ENCODE measurements around the gene KIF23. TPM values are rescaled to one million over a fixed set of nuclear protein-coding genes. Genes with fewer than 3 reads are reported as not detected.
A peak's percentile ranks its signal among the peaks of the same experiment; 100 is the strongest.

The KIF23 gene
- polyA plus RNA-seq, 1 of the 3 experiments (the other 2 are of a cell fraction): 25.8 TPM

DNA sequence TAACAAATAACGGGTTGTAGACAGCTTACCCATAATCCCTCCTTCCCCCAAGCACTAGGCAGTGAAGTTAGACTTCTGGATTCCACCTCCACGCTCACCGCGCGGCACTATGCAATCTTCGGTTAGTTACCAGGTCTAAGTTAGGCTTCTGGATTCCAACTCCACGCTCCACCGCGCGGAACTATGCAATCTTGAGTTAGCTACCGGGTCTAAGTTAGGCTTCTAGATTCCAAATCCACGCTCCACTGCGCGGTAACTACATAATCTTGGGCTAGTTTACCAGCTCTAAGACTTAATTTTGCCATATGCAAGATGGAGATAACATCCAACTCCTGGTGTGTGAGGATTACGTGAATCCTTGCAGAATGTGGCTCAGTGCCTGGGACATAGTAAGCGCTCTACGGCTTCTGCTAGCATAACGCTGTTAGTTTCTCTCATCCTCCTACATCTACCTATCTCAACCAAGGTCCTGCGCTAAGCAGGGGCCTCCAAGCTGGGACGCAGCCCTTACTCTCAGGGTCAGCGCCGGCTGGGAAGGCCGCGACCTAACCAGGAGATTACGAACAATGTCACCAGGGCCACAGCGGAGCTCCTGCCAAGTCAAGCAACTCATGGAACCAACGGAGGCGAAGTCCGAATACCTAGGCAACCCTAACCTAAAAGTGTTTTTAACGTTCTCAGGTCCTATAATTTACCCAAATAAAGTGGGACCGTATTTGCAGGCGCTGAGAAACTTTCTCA lies 38.0 kb downstream of the KIF23 start:
- Histone ChIP-seq H3K36me3 (replicated peaks in 1 of 2; ENCODE audit: control insufficient read depth in 1 of 2, insufficient read depth in 2 of 2, low read length in 1 of 2) (peaks cover 41 to 45% of the 10 kb centered on the region in 2 experiments), H4K20me1 (ENCODE audit: insufficient read depth) (peaks cover 42% of the 10 kb centered on the region), H3K9me3 (no peaks in the 10 kb centered on the region), H3K4me3 (ENCODE audit: low read depth in 2 of 2, low read length in 1 of 2) (peak overlapping the region; percentile 88 to 91), H3K4me1 (ENCODE audit: control insufficient read depth in 1 of 2, insufficient read depth in 2 of 2, low read depth in 1 of 2, low read length in 1 of 2) (peaks cover 10 to 16% of the 10 kb centered on the region in 2 experiments; a peak in 3 of 4 replicates), H3K79me2 (ENCODE audit: insufficient read depth) (peaks cover 43% of the 10 kb centered on the region), H3F3A (replicated peaks; ENCODE audit: insufficient read depth) (peaks cover 54% of the 10 kb centered on the region), H3K4me2 (peak overlapping the region; percentile 79), H3K9me2 (no peaks in the 10 kb centered on the region), H3K27me3 (ENCODE audit: insufficient read depth) (no peaks in the 10 kb centered on the region), H2AFZ (ENCODE audit: low read depth) (peak overlapping the region; percentile 89), H3K27ac (ENCODE audit: low read depth in 2 of 2, low read length in 1 of 2) (peak overlapping the region; percentile 94 to 95), H3K9ac (peak overlapping the region; percentile 96)
- ChIA-PET POLR2A (interaction anchor here (0.6 to 3.2 kb wide), 12 partner anchors 10 to 1176 kb away, joined by 3 to 53 read pairs (median 3); partner anchors contain the start of gene KIF23), CTCF (interaction anchor here (0.6 to 4.1 kb wide), 6 partner anchors 10 to 393 kb away, joined by 3 to 31 read pairs (median 8); no protein-coding TSS in a partner anchor)
- DNase-seq: peak; percentile 30
- TF ChIP-seq SIN3A (IDR thresholded peaks at IDR 0.05; ENCODE audit: borderline replicate concordance, low read depth, low read length) (0 out of 2 replicates have a peak, but pooled peaks have one; percentile 23), TAF1 (IDR thresholded peaks at IDR 0.05; ENCODE audit: borderline replicate concordance, low read depth, low read length) (no peak), TCF12 (IDR thresholded peaks at IDR 0.05) (no peak), EZH2phosphoT487 (IDR thresholded peaks at IDR 0.05; ENCODE audit: borderline replicate concordance, low read depth) (no peak), GATA2 (CRISPR knock-in tag; IDR thresholded peaks at IDR 0.05) (peak; percentile 51; the same call in 1 of the 2 replicates), MXI1 (IDR thresholded peaks at IDR 0.05; ENCODE audit: low read depth, low read length) (no peak), NFIC (IDR thresholded peaks at IDR 0.05; ENCODE audit: borderline replicate concordance) (no peak)
- TF ChIP-seq, protein P1, sequence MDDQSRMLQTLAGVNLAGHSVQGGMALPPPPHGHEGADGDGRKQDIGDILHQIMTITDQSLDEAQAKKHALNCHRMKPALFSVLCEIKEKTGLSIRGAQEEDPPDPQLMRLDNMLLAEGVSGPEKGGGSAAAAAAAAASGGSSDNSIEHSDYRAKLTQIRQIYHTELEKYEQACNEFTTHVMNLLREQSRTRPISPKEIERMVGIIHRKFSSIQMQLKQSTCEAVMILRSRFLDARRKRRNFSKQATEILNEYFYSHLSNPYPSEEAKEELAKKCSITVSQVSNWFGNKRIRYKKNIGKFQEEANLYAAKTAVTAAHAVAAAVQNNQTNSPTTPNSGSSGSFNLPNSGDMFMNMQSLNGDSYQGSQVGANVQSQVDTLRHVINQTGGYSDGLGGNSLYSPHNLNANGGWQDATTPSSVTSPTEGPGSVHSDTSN (IDR thresholded peaks at IDR 0.05): no peak
- 14% methylated on average over 32 of the region's 32 CpGs for WGBS (ENCODE audit: low lambda C conversion rate)

DNA sequence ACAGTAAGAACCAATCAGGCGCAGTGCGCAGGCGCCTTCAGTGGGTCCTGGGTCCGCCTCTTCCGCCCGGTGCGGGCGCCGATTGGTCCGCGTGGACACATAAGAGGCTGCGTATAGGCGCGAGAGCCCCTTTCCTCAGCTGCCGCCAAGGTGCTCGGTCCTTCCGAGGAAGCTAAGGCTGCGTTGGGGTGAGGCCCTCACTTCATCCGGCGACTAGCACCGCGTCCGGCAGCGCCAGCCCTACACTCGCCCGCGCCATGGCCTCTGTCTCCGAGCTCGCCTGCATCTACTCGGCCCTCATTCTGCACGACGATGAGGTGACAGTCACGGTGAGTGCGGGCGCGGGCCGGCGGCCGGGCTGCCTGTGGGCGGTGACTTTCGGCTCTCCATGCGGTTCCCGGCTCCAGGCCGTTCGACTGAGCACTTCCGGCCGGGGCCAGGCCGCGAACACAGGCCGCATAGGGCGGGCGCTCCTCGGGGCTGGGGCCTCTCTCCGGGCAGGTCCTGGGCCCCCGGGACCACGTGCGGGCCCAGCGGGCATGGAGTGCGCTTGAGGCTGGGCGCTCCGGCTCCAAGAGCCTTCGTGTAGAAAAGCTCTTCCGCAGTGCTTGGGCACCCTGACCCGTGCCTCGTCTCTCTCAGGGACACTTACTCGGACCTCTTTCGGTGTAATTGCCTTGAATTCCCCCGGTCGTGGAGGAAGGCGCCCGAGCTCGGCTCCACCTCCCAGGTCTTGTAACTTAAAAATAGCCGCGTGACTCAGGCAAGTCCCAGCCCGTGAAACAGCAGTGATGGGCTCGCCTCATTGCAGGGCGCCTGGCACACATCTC lies 38.8 kb downstream of the KIF23 start, which contains the start of gene RPLP1:
TSS of gene RPLP1 (plus strand) at position 127 of the 830 bp plus-strand sequence. CDS start at position 258, 131 bp downstream.
- H3K36me3 ChIP-seq (replicated peaks in 1 of 2; ENCODE audit: control insufficient read depth in 1 of 2, insufficient read depth in 2 of 2, low read length in 1 of 2): peaks cover 37 to 45% of the 10 kb centered on the region in 2 experiments
- no peaks in the 10 kb centered on the region for H3K27me3 ChIP-seq (ENCODE audit: insufficient read depth)
- peaks cover 62% of the 10 kb centered on the region for H3F3A ChIP-seq (replicated peaks; ENCODE audit: insufficient read depth)
- H3K9ac ChIP-seq: peak within 1 kb of the TSS; percentile 96
- H3K4me2 ChIP-seq: peak within 1 kb of the TSS; percentile 79
- peaks cover 10 to 16% of the 10 kb centered on the region in 2 experiments; a peak in 3 of 4 replicates for H3K4me1 ChIP-seq (ENCODE audit: control insufficient read depth in 1 of 2, insufficient read depth in 2 of 2, low read depth in 1 of 2, low read length in 1 of 2)
- peak within 1 kb of the TSS; percentile 89 for H2AFZ ChIP-seq (ENCODE audit: low read depth)
- peak; percentile 97 for DNase-seq
- POLR2A ChIA-PET: interaction anchor here (0.6 to 3.2 kb wide), 12 partner anchors 9 to 1175 kb away, joined by 3 to 53 read pairs (median 3); partner anchors contain the start of genes GLCE and KIF23
- peak within 1 kb of the TSS; percentile 94 to 95 for H3K27ac ChIP-seq (ENCODE audit: low read depth in 2 of 2, low read length in 1 of 2)
- CTCF ChIA-PET: interaction anchor here (2.1 to 4.1 kb wide), 4 partner anchors 9 to 394 kb away, joined by 6 to 31 read pairs (median 12); no protein-coding TSS in a partner anchor
- H3K4me3 ChIP-seq (ENCODE audit: low read depth in 2 of 2, low read length in 1 of 2): peak within 1 kb of the TSS; percentile 88 to 91
- no peaks in the 10 kb centered on the region for H3K9me3 ChIP-seq
- no peaks in the 10 kb centered on the region for H3K9me2 ChIP-seq
- under 1% methylated on average over 39 of the region's 77 CpGs for WGBS (ENCODE audit: low lambda C conversion rate)
- peaks cover 49% of the 10 kb centered on the region for H4K20me1 ChIP-seq (ENCODE audit: insufficient read depth)
- peaks cover 43% of the 10 kb centered on the region for H3K79me2 ChIP-seq (ENCODE audit: insufficient read depth)
- TF ChIP-seq, protein P2, sequence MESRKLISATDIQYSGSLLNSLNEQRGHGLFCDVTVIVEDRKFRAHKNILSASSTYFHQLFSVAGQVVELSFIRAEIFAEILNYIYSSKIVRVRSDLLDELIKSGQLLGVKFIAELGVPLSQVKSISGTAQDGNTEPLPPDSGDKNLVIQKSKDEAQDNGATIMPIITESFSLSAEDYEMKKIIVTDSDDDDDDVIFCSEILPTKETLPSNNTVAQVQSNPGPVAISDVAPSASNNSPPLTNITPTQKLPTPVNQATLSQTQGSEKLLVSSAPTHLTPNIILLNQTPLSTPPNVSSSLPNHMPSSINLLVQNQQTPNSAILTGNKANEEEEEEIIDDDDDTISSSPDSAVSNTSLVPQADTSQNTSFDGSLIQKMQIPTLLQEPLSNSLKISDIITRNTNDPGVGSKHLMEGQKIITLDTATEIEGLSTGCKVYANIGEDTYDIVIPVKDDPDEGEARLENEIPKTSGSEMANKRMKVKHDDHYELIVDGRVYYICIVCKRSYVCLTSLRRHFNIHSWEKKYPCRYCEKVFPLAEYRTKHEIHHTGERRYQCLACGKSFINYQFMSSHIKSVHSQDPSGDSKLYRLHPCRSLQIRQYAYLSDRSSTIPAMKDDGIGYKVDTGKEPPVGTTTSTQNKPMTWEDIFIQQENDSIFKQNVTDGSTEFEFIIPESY (IDR thresholded peaks at IDR 0.05; ENCODE audit: borderline replicate concordance, low read depth): 0 out of 2 replicates have a peak, but pooled peaks have one; percentile 13
- TF ChIP-seq ELF1 (IDR thresholded peaks at IDR 0.05) (peak; percentile 9; the same call in 1 of the 2 replicates), FOXM1 (IDR thresholded peaks at IDR 0.05; ENCODE audit: low read depth) (0 out of 2 replicates have a peak, but pooled peaks have one; percentile 44), EP300 (IDR thresholded peaks at IDR 0.05; ENCODE audit: borderline replicate concordance in 1 of 2, low read depth in 1 of 2, low read length in 1 of 2) (no peak), NRF1 (IDR thresholded peaks at IDR 0.05; ENCODE audit: low read depth, low read length) (peak; percentile 78), SIN3A (IDR thresholded peaks at IDR 0.05; ENCODE audit: borderline replicate concordance, low read depth, low read length) (peak; percentile 87; the same call in 1 of the 2 replicates), YY1 (IDR thresholded peaks at IDR 0.05; ENCODE audit: low read depth) (no peak), RAD21 (IDR thresholded peaks at IDR 0.05; ENCODE audit: low read length) (no peak), TCF12 (IDR thresholded peaks at IDR 0.05) (no peak), GATA2 (CRISPR knock-in tag; IDR thresholded peaks at IDR 0.05) (no peak)
- TF ChIP-seq, protein P3, sequence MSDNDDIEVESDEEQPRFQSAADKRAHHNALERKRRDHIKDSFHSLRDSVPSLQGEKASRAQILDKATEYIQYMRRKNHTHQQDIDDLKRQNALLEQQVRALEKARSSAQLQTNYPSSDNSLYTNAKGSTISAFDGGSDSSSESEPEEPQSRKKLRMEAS (IDR thresholded peaks at IDR 0.05; ENCODE audit: low read depth): no peak
- TF ChIP-seq, protein P4, sequence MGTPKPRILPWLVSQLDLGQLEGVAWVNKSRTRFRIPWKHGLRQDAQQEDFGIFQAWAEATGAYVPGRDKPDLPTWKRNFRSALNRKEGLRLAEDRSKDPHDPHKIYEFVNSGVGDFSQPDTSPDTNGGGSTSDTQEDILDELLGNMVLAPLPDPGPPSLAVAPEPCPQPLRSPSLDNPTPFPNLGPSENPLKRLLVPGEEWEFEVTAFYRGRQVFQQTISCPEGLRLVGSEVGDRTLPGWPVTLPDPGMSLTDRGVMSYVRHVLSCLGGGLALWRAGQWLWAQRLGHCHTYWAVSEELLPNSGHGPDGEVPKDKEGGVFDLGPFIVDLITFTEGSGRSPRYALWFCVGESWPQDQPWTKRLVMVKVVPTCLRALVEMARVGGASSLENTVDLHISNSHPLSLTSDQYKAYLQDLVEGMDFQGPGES (IDR thresholded peaks at IDR 0.05; ENCODE audit: low read depth, low read length): no peak
- TF ChIP-seq, protein P5, sequence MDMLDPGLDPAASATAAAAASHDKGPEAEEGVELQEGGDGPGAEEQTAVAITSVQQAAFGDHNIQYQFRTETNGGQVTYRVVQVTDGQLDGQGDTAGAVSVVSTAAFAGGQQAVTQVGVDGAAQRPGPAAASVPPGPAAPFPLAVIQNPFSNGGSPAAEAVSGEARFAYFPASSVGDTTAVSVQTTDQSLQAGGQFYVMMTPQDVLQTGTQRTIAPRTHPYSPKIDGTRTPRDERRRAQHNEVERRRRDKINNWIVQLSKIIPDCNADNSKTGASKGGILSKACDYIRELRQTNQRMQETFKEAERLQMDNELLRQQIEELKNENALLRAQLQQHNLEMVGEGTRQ (IDR thresholded peaks at IDR 0.05; ENCODE audit: borderline replicate concordance, low read depth, low read length): no peak
